Measurements from ENCODE around the gene HOXB8. TPM values are rescaled to one million over a fixed set of nuclear protein-coding genes. Genes with fewer than 3 reads are reported as not detected.

The HOXB8 gene
- total and polyA plus RNA-seq, 8 donors = 0.09 to 0.15 (median 0.12) TPM; not detected in 5

GRCh38 chr17:48601539-48602425, 13.3 kb downstream of the HOXB8 start:
- FAIRE-seq = no peak
- DNase-seq = no peak
- Histone ChIP-seq H3K9me3 (no peaks in the 10 kb centered on the region), H3K4me1 (peaks cover 0 to 6% (median 0%) of the 10 kb centered on the region in 3 donors), H3K27me3 (peaks cover 0 to 91% (median 14%) of the 10 kb centered on the region in 4 donors), H3K27ac (no peak overlapping the region), H3K4me3 (no peak overlapping the region), H3K36me3 (no peaks in the 10 kb centered on the region)
- 11 to 14% methylated on average over 35 of the region's 35 CpGs for WGBS, 2 donors
- intact Hi-C loops (cut with DNase I) = no loop called here
- no peak for TF ChIP-seq CTCF (IDR thresholded peaks at IDR 0.05)
- peak; percentile 38 to 63 (median 50) for ATAC-seq

- 17 to 26% methylated on average over 4 of the region's 4 CpGs for WGBS, 2 donors
- no peak overlapping the region for H3K27ac ChIP-seq
- no peak for ATAC-seq
- H3K4me3 ChIP-seq = no peak overlapping the region
- no peak for DNase-seq
- no peaks in the 10 kb centered on the region for H3K36me3 ChIP-seq
- intact Hi-C loops (cut with DNase I) = no loop called here
- peaks cover 0 to 91% (median 16%) of the 10 kb centered on the region in 4 donors for H3K27me3 ChIP-seq
- FAIRE-seq = no peak
- H3K9me3 ChIP-seq = no peaks in the 10 kb centered on the region
- H3K4me1 ChIP-seq = peaks cover 0 to 10% (median 0%) of the 10 kb centered on the region in 3 donors
- no peak for TF ChIP-seq CTCF (IDR thresholded peaks at IDR 0.05)
Observed at GRCh38 chr17:48601207-48601538, 13.9 kb downstream of the HOXB8 start.

GRCh38 chr17:48600244-48601098, 14.6 kb downstream of the HOXB8 start:
- Histone ChIP-seq H3K36me3 (no peaks in the 10 kb centered on the region), H3K27me3 (peaks cover 0 to 91% (median 12%) of the 10 kb centered on the region in 4 donors), H3K4me3 (no peak overlapping the region), H3K27ac (no peak overlapping the region), H3K9me3 (no peaks in the 10 kb centered on the region), H3K4me1 (peaks cover 0 to 12% (median 0%) of the 10 kb centered on the region in 3 donors)
- intact Hi-C loops (cut with DNase I) = no loop called here
- no peak for ATAC-seq
- no peak for DNase-seq
- TF ChIP-seq CTCF (IDR thresholded peaks at IDR 0.05) = no peak
- 43% methylated on average over 17 of the region's 17 CpGs for WGBS, 2 donors
- FAIRE-seq = no peak

GRCh38 chr17:48599354-48599753, 15.7 kb downstream of the HOXB8 start:
- Histone ChIP-seq H3K36me3 (no peaks in the 10 kb centered on the region), H3K4me3 (no peak overlapping the region), H3K9me3 (no peaks in the 10 kb centered on the region), H3K4me1 (peaks cover 0 to 12% (median 0%) of the 10 kb centered on the region in 3 donors), H3K27ac (no peak overlapping the region), H3K27me3 (peaks cover 0 to 89% (median 9%) of the 10 kb centered on the region in 4 donors)
- FAIRE-seq = no peak
- no peak for DNase-seq
- TF ChIP-seq CTCF (IDR thresholded peaks at IDR 0.05) = no peak
- intact Hi-C loops (cut with DNase I) = loop anchor here in 1 of 3 donors (10.0 kb wide), 1 partner anchor 245 kb away; no protein-coding TSS in a partner anchor
- ATAC-seq = no peak
- 51 to 55% methylated on average over 5 of the region's 5 CpGs for WGBS, 2 donors

Data from pancreas (tissue), 10 donors.